GM23338 (cell line): ENCODE data around the gene GSC2. TPM values are rescaled to one million over a fixed set of nuclear protein-coding genes. Genes with fewer than 3 reads are reported as not detected.

Experiments
- polyA plus RNA-seq: library from polyadenylated mRNA; unstranded; fragments of >200 nt; fragmentation: Nextera tagmentation; extraction: Ambion mirVana; gene quantifications from 2 replicates; pipeline ENCODE4 v1.2.1, GENCODE V29; 2016
- total RNA-seq: library from RNA; depleted of rRNA; stranded (reverse); fragments of >200 nt; shearing (Covaris generic); gene quantifications from 2 replicates; pipeline ENCODE4 v1.2.3, GENCODE V29; 2014; rRNA removed

Gene GSC2
- total and polyA plus RNA-seq, 2 experiments from 2014 or later = not detected

Other genes with a start within 250 kb of the GSC2 start
- 2.3 and 4.6 TPM in 2 replicates for gene DGCR6, start 244.0 kb downstream of the GSC2 start, total RNA-seq
- 1.4 and 2.2 TPM in 2 replicates for gene DGCR6, start 244.0 kb downstream of the GSC2 start, polyA plus RNA-seq
- 31.9 and 67.4 TPM in 2 replicates for gene PRODH, start 214.0 kb downstream of the GSC2 start, total RNA-seq
- 7.6 and 10.0 TPM in 2 replicates for gene PRODH, start 214.0 kb downstream of the GSC2 start, polyA plus RNA-seq
- gene DGCR2, start 27.9 kb downstream of the GSC2 start, total RNA-seq = 59.3 and 83.0 TPM in 2 replicates
- 18.5 and 21.0 TPM in 2 replicates for gene DGCR2, start 27.9 kb downstream of the GSC2 start, polyA plus RNA-seq
- not detected in 2 replicates for gene TSSK2, start 19.0 kb downstream of the GSC2 start, total RNA-seq
- gene TSSK2, start 19.0 kb downstream of the GSC2 start, polyA plus RNA-seq = not detected in 2 replicates
- 18.4 and 21.6 TPM in 2 replicates for gene ESS2, start 5.6 kb downstream of the GSC2 start, total RNA-seq
- 12.3 and 15.2 TPM in 2 replicates for gene ESS2, start 5.6 kb downstream of the GSC2 start, polyA plus RNA-seq
- gene SLC25A1, start 28.4 kb upstream of the GSC2 start, total RNA-seq = 210 and 242 TPM in 2 replicates
- 141 and 145 TPM in 2 replicates for gene SLC25A1, start 28.4 kb upstream of the GSC2 start, polyA plus RNA-seq
- gene CLTCL1, start 141.4 kb upstream of the GSC2 start, total RNA-seq = 13.4 and 15.1 TPM in 2 replicates
- gene CLTCL1, start 141.4 kb upstream of the GSC2 start, polyA plus RNA-seq = 5.4 and 6.6 TPM in 2 replicates